ENCODE data around the gene BEGAIN. TPM values are rescaled to one million over a fixed set of nuclear protein-coding genes. Genes with fewer than 3 reads are reported as not detected.

The BEGAIN gene
- total and polyA plus RNA-seq, 8 donors = 0.31 to 1.1 (median 0.83) TPM; not detected in 4

- TF ChIP-seq CTCF (IDR thresholded peaks at IDR 0.05) (no peak), EP300 (IDR thresholded peaks at IDR 0.05) (no peak), POLR2AphosphoS5 (IDR thresholded peaks at IDR 0.05) (no peak), POLR2A (IDR thresholded peaks at IDR 0.05) (no peak)
- Histone ChIP-seq H3K9me3 (no peaks in the 10 kb centered on the region), H3K27me3 (no peaks in the 10 kb centered on the region), H3K27ac (no peak overlapping the region), H3K4me1 (no peaks in the 10 kb centered on the region), H3K36me3 (peaks cover 7 to 18% (median 11%) of the 10 kb centered on the region in 4 donors), H3K4me3 (no peak overlapping the region)
- intact Hi-C loops (cut with DNase I; ENCODE audit: low total_unique reads) = no loop called here
- peak in 1 of 2 donors; percentile 23 for DNase-seq
- WGBS, 5 donors = 54 to 76% (median 68%) methylated on average over 7 of the region's 7 CpGs
These were observed 99.2 kb downstream of the BEGAIN start for GRCh38 chr14:100488057-100488456.

GRCh38 chr14:100487304-100487703, 99.9 kb downstream of the BEGAIN start:
- no peaks in the 10 kb centered on the region for H3K9me3 ChIP-seq
- DNase-seq = no peak
- intact Hi-C loops (cut with DNase I; ENCODE audit: low total_unique reads) = no loop called here
- no peak overlapping the region for H3K4me3 ChIP-seq
- no peaks in the 10 kb centered on the region for H3K27me3 ChIP-seq
- H3K36me3 ChIP-seq = peaks cover 7 to 18% (median 11%) of the 10 kb centered on the region in 4 donors
- no peak for TF ChIP-seq POLR2AphosphoS5 (IDR thresholded peaks at IDR 0.05)
- no peak for TF ChIP-seq POLR2A (IDR thresholded peaks at IDR 0.05)
- no peak for TF ChIP-seq EP300 (IDR thresholded peaks at IDR 0.05)
- TF ChIP-seq CTCF (IDR thresholded peaks at IDR 0.05) = no peak
- H3K4me1 ChIP-seq = no peaks in the 10 kb centered on the region
- no peak overlapping the region for H3K27ac ChIP-seq

Small RNAs within 50 kb of the gene (small RNA-seq; reads per million reads assigned to genes)
- gene RN7SKP92 = 0 reads per million in 4 donors

Other genes with a start within 250 kb of the BEGAIN start
- 10 to 100 TPM in 1 of 5 donors, 1 to 10 TPM in 4; 1.3 to 10.5 (median 8.7) TPM for gene WDR25, start 210.9 kb downstream of the BEGAIN start, total RNA-seq
- gene WDR25, start 210.9 kb downstream of the BEGAIN start, polyA plus RNA-seq = 10 to 100 TPM in 1 of 3 donors, 1 to 10 TPM in 2; 5.3 to 13.6 (median 8.3) TPM
- gene DLK1, start 139.5 kb upstream of the BEGAIN start, total RNA-seq = 10 to 100 TPM in 1 of 5 donors, not detected in 4; 24.6 TPM
- 1 to 10 TPM in 1 of 3 donors, under 1 TPM in 2; 0.05 to 6.7 (median 0.19) TPM for gene DLK1, start 139.5 kb upstream of the BEGAIN start, polyA plus RNA-seq
- gene MEG3, start 238.7 kb upstream of the BEGAIN start, total RNA-seq = 100 to 1,000 TPM in 3 of 5 donors, 10 to 100 TPM in 2; 26.4 to 390 (median 124) TPM
- 100 to 1,000 TPM in 1 of 3 donors, 10 to 100 TPM in 2; 13.4 to 131 (median 30.6) TPM for gene MEG3, start 238.7 kb upstream of the BEGAIN start, polyA plus RNA-seq